A549 (cell line): ENCODE measurements around the gene ZNF574.

Experiments
- EHMT2 ChIP-seq: fragments of 200-600 bp; sonication (generic); IDR thresholded peaks from 2 replicates; pipeline ENCODE4 v1.6.1; 2016; ENCODE audit warnings: antibody characterized with exemption, low read depth, mild to moderate bottlenecking, moderate library complexity
- EP300 ChIP-seq, 2 experiments: fragments of >200 bp; sonication (Bioruptor Twin); formaldehyde crosslinking; IDR thresholded peaks; 2 replicates in 1 of 2; 3 replicates in 1 of 2; pipeline ENCODE4 v1.6.1; 2016 to 2017
- ESRRA ChIP-seq: fragments of 150-350 bp; IDR thresholded peaks from 2 replicates; pipeline ENCODE4 v1.6.1; 2014; ENCODE audit warnings: mild to moderate bottlenecking, low read length, borderline replicate concordance
- FOXS1 ChIP-seq: fragments of 250-450 bp; sonication (Bioruptor Pico); IDR thresholded peaks from 2 replicates; pipeline ENCODE4 v1.5.0; 2020; ENCODE audit warnings: mild to moderate bottlenecking, moderate library complexity
- JUN ChIP-seq, 2 experiments: fragments of >200 bp; sonication (Bioruptor Twin); formaldehyde crosslinking; IDR thresholded peaks; 2 replicates in 1 of 2; 3 replicates in 1 of 2; pipeline ENCODE4 v1.6.1; 2016 to 2017
- KDM5A ChIP-seq: fragments of 200-600 bp; sonication (generic); IDR thresholded peaks from 2 replicates; pipeline ENCODE4 v1.6.1; 2016; ENCODE audit warnings: antibody characterized with exemption, mild to moderate bottlenecking
- PHF8 ChIP-seq: fragments of 200-600 bp; sonication (generic); IDR thresholded peaks from 2 replicates; pipeline ENCODE4 v1.6.1; 2016; ENCODE audit warnings: low read depth, mild to moderate bottlenecking, antibody characterized with exemption, moderate library complexity, borderline replicate concordance
- RCOR1 ChIP-seq: fragments of 150-350 bp; IDR thresholded peaks from 2 replicates; pipeline ENCODE4 v1.6.1; 2014; ENCODE audit warnings: antibody characterized with exemption, low read length, low read depth
- RFX5 ChIP-seq: fragments of 450-650 bp; IDR thresholded peaks from 2 replicates; pipeline ENCODE4 v1.7.1; 2014; ENCODE audit warnings: antibody characterized with exemption, mild to moderate bottlenecking, moderate library complexity
- TP53 ChIP-seq: fragments of 250-450 bp; sonication (Bioruptor Pico); IDR thresholded peaks from 2 replicates; pipeline ENCODE4 v1.5.0; 2021; ENCODE audit warnings: mild to moderate bottlenecking, moderate library complexity
- TF ChIP-seq, protein P1 (sequence below): fragments of >200 bp; sonication (Bioruptor Twin); formaldehyde crosslinking; IDR thresholded peaks from 3 replicates; pipeline ENCODE4 v1.5.1; 2016
- TF ChIP-seq, protein P2 (sequence below): fragments of 200-600 bp; sonication (generic); IDR thresholded peaks from 2 replicates; pipeline ENCODE4 v1.6.1; 2016; ENCODE audit warnings: antibody characterized with exemption, mild to moderate bottlenecking, moderate library complexity
- TF ChIP-seq, protein P3 (sequence below): fragments of 150-350 bp; IDR thresholded peaks from 2 replicates; pipeline ENCODE4 v1.6.1; 2014; ENCODE audit warnings: low read depth, mild to moderate bottlenecking, low read length
- TF ChIP-seq, protein P4 (sequence below): IDR thresholded peaks from 2 replicates; pipeline ENCODE4 v1.6.1; 2012

DNA sequence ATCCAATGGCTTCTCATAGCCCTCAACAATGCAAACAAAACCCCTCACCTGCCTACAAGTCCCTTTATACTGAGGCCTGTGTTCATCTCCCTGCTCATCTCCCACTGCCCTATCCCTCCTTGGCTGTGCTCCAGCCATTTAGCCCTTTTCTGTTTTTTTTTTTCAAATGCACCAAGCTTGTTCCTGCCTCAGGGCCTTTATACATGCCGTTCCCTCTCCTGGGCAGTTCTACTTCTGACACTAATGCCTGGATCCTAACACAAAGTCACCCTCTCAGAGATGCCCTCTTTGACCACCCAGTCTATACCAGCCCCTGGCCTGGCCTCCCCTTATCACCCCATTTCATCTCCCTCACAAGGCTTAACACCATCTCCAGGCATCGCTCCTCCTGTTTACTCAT lies 26.9 kb downstream of the ZNF574 start:
- no peak for TF ChIP-seq ESRRA
- TF ChIP-seq, protein P1, sequence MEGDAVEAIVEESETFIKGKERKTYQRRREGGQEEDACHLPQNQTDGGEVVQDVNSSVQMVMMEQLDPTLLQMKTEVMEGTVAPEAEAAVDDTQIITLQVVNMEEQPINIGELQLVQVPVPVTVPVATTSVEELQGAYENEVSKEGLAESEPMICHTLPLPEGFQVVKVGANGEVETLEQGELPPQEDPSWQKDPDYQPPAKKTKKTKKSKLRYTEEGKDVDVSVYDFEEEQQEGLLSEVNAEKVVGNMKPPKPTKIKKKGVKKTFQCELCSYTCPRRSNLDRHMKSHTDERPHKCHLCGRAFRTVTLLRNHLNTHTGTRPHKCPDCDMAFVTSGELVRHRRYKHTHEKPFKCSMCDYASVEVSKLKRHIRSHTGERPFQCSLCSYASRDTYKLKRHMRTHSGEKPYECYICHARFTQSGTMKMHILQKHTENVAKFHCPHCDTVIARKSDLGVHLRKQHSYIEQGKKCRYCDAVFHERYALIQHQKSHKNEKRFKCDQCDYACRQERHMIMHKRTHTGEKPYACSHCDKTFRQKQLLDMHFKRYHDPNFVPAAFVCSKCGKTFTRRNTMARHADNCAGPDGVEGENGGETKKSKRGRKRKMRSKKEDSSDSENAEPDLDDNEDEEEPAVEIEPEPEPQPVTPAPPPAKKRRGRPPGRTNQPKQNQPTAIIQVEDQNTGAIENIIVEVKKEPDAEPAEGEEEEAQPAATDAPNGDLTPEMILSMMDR, result no peak
- no peak for TF ChIP-seq EP300 (IDR thresholded peaks at IDR 0.05)
- TF ChIP-seq RFX5, result no peak
- TF ChIP-seq, protein P2, sequence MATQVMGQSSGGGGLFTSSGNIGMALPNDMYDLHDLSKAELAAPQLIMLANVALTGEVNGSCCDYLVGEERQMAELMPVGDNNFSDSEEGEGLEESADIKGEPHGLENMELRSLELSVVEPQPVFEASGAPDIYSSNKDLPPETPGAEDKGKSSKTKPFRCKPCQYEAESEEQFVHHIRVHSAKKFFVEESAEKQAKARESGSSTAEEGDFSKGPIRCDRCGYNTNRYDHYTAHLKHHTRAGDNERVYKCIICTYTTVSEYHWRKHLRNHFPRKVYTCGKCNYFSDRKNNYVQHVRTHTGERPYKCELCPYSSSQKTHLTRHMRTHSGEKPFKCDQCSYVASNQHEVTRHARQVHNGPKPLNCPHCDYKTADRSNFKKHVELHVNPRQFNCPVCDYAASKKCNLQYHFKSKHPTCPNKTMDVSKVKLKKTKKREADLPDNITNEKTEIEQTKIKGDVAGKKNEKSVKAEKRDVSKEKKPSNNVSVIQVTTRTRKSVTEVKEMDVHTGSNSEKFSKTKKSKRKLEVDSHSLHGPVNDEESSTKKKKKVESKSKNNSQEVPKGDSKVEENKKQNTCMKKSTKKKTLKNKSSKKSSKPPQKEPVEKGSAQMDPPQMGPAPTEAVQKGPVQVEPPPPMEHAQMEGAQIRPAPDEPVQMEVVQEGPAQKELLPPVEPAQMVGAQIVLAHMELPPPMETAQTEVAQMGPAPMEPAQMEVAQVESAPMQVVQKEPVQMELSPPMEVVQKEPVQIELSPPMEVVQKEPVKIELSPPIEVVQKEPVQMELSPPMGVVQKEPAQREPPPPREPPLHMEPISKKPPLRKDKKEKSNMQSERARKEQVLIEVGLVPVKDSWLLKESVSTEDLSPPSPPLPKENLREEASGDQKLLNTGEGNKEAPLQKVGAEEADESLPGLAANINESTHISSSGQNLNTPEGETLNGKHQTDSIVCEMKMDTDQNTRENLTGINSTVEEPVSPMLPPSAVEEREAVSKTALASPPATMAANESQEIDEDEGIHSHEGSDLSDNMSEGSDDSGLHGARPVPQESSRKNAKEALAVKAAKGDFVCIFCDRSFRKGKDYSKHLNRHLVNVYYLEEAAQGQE, result no peak
- TF ChIP-seq TP53 (CRISPR knock-in tag), result no peak
- TF ChIP-seq RCOR1, result no peak
- no peak for TF ChIP-seq EHMT2
- TF ChIP-seq, protein P3, sequence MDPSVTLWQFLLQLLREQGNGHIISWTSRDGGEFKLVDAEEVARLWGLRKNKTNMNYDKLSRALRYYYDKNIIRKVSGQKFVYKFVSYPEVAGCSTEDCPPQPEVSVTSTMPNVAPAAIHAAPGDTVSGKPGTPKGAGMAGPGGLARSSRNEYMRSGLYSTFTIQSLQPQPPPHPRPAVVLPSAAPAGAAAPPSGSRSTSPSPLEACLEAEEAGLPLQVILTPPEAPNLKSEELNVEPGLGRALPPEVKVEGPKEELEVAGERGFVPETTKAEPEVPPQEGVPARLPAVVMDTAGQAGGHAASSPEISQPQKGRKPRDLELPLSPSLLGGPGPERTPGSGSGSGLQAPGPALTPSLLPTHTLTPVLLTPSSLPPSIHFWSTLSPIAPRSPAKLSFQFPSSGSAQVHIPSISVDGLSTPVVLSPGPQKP, result no peak
- TF ChIP-seq KDM5A, result no peak
- no peak for TF ChIP-seq JUN (IDR thresholded peaks at IDR 0.05)
- TF ChIP-seq, protein P4, sequence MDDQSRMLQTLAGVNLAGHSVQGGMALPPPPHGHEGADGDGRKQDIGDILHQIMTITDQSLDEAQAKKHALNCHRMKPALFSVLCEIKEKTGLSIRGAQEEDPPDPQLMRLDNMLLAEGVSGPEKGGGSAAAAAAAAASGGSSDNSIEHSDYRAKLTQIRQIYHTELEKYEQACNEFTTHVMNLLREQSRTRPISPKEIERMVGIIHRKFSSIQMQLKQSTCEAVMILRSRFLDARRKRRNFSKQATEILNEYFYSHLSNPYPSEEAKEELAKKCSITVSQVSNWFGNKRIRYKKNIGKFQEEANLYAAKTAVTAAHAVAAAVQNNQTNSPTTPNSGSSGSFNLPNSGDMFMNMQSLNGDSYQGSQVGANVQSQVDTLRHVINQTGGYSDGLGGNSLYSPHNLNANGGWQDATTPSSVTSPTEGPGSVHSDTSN, result no peak
- no peak for TF ChIP-seq FOXS1 (CRISPR knock-in tag)
- TF ChIP-seq PHF8, result no peak
